ENCODE data around the gene RNFT2. TPM values are rescaled to one million over a fixed set of nuclear protein-coding genes. Genes with fewer than 3 reads are reported as not detected.

Gene RNFT2
- total RNA-seq, 1 donor from 2014 or later: 6.6 TPM

- intact Hi-C loops (cut with DNase I): no loop called here
- DNase-seq (ENCODE audit: low spot score): peak; percentile 68
- peak; percentile 83 for ATAC-seq
Observed at GRCh38 chr12:116708826-116709756, 29.0 kb upstream of the RNFT2 start.

GRCh38 chr12:116709768-116710167 lies 28.3 kb upstream of the RNFT2 start:
- DNase-seq (ENCODE audit: low spot score): no peak
- ATAC-seq: no peak
- intact Hi-C loops (cut with DNase I): no loop called here

GRCh38 chr12:116710370-116711150 lies 27.6 kb upstream of the RNFT2 start:
- ATAC-seq (no peak), DNase-seq (ENCODE audit: low spot score) (no peak)
- intact Hi-C loops (cut with DNase I): no loop called here

GRCh38 chr12:116712458-116713303 lies 25.4 kb upstream of the RNFT2 start:
- DNase-seq (ENCODE audit: low spot score): no peak
- ATAC-seq: no peak
- intact Hi-C loops (cut with DNase I): no loop called here

- intact Hi-C loops (cut with DNase I): no loop called here
- DNase-seq (ENCODE audit: low spot score) (no peak), ATAC-seq (no peak)
Observed at GRCh38 chr12:116713527-116713926, 24.6 kb upstream of the RNFT2 start.

- ATAC-seq (no peak), DNase-seq (ENCODE audit: low spot score) (no peak)
- intact Hi-C loops (cut with DNase I): no loop called here
Observed at GRCh38 chr12:116714175-116714574, 23.9 kb upstream of the RNFT2 start.

GRCh38 chr12:116717466-116718437 lies 20.4 kb upstream of the RNFT2 start:
- ATAC-seq: peak; percentile 92
- peak; percentile 79 for DNase-seq (ENCODE audit: low spot score)
- intact Hi-C loops (cut with DNase I): no loop called here

- intact Hi-C loops (cut with DNase I): no loop called here
- ATAC-seq (peak; percentile 27), DNase-seq (ENCODE audit: low spot score) (no peak)
Observed at GRCh38 chr12:116718655-116719454, 19.3 kb upstream of the RNFT2 start.

GRCh38 chr12:116719731-116720528 lies 18.2 kb upstream of the RNFT2 start:
- ATAC-seq (no peak), DNase-seq (ENCODE audit: low spot score) (no peak)
- intact Hi-C loops (cut with DNase I): no loop called here

GRCh38 chr12:116722245-116722644 lies 15.9 kb upstream of the RNFT2 start:
- DNase-seq (ENCODE audit: low spot score) (no peak), ATAC-seq (no peak)
- intact Hi-C loops (cut with DNase I): no loop called here

- intact Hi-C loops (cut with DNase I): no loop called here
- ATAC-seq: peak; percentile 50
- no peak for DNase-seq (ENCODE audit: low spot score)
Observed at GRCh38 chr12:116726694-116727093, 11.4 kb upstream of the RNFT2 start.

GRCh38 chr12:116727261-116727660 lies 10.9 kb upstream of the RNFT2 start:
- peak; percentile 34 for ATAC-seq

GRCh38 chr12:116727891-116728290 lies 10.2 kb upstream of the RNFT2 start:
- DNase-seq (ENCODE audit: low spot score) (no peak), ATAC-seq (peak; percentile 55)
- intact Hi-C loops (cut with DNase I): no loop called here

More at GRCh38 chr12:116727261-116727660, 10.9 kb upstream of the RNFT2 start:
- DNase-seq (ENCODE audit: low spot score): no peak
- intact Hi-C loops (cut with DNase I): no loop called here

- no peak for DNase-seq (ENCODE audit: low spot score)
- intact Hi-C loops (cut with DNase I): no loop called here
- no peak for ATAC-seq
Observed at GRCh38 chr12:116731801-116732200, 6.3 kb upstream of the RNFT2 start.

GRCh38 chr12:116734156-116734768 lies 3.9 kb upstream of the RNFT2 start:
- DNase-seq (ENCODE audit: low spot score) (no peak), ATAC-seq (no peak)
- intact Hi-C loops (cut with DNase I): no loop called here

- no peak for DNase-seq (ENCODE audit: low spot score)
- intact Hi-C loops (cut with DNase I): no loop called here
- no peak for ATAC-seq
Observed at GRCh38 chr12:116735084-116735483, 3.0 kb upstream of the RNFT2 start.

Measured in sciatic nerve (tissue), 2 donors.